DOHH2 (cell line): ENCODE measurements around the gene FXYD6.

Experiments used
- EZH2phosphoT487 ChIP-seq: fragments of 200-600 bp; sonication (generic); IDR thresholded peaks from 2 replicates; pipeline ENCODE4 v1.6.1; 2017; ENCODE audit warnings: borderline replicate concordance, mild to moderate bottlenecking, antibody characterized with exemption, low read length, moderate library complexity, mixed read lengths
- TF ChIP-seq, protein P1 (sequence below): fragments of 200-600 bp; sonication (generic); IDR thresholded peaks from one replicate; pipeline ENCODE4 v1.5.1; 2014; ENCODE audit warnings: antibody characterized with exemption, mild to moderate bottlenecking, low read depth, low read length; ENCODE audit not compliant: poor library complexity, severe bottlenecking

DNA sequence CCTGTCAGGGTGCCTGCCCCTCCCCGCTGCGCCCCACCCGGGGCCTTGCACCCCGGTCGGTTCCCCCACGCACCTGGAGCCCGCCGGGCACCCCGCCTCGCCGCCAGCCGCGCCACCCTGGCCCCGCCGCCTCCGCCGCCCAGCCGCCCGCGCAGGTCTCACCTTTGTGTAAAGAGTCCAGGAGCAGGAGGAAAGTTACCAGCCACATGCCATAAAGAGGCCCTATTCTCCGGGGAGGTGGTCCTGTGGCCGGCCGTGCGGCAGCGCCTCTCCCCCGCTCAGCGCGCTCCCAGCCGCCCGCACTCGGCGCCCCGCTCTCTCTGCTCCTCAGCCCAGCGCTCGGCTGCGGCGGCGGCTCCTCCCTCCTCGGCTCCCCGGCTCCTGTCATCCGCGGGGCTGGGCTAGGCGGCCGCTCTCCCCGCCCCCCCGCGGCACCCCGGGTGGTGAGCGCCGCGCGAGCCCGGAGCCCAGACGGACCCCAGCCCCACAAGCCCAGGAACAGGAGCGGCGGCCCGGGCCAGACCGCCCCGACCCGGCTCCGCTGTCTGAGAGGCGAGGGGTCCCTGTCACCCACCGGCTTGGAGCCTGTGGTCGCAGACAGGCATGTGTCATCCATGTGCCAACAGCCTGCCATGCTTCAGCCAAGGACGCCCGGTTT, 79.5 kb downstream of the FXYD6 start, which contains the start of gene DSCAML1:
- TF ChIP-seq, protein P1, sequence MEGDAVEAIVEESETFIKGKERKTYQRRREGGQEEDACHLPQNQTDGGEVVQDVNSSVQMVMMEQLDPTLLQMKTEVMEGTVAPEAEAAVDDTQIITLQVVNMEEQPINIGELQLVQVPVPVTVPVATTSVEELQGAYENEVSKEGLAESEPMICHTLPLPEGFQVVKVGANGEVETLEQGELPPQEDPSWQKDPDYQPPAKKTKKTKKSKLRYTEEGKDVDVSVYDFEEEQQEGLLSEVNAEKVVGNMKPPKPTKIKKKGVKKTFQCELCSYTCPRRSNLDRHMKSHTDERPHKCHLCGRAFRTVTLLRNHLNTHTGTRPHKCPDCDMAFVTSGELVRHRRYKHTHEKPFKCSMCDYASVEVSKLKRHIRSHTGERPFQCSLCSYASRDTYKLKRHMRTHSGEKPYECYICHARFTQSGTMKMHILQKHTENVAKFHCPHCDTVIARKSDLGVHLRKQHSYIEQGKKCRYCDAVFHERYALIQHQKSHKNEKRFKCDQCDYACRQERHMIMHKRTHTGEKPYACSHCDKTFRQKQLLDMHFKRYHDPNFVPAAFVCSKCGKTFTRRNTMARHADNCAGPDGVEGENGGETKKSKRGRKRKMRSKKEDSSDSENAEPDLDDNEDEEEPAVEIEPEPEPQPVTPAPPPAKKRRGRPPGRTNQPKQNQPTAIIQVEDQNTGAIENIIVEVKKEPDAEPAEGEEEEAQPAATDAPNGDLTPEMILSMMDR = no peak
- TF ChIP-seq EZH2phosphoT487 = no peak
